HG03045 (cell line): ENCODE measurements around the gene SHTN1.

Source experiments
- ATAC-seq: cut with Tn5 transposase; IDR thresholded peaks from one replicate; pipeline ENCODE4 v1.9.1; 2021; ENCODE audit warnings: mild to moderate bottlenecking, moderate library complexity; ENCODE audit not compliant: unreplicated experiment

Gene SHTN1

DNA sequence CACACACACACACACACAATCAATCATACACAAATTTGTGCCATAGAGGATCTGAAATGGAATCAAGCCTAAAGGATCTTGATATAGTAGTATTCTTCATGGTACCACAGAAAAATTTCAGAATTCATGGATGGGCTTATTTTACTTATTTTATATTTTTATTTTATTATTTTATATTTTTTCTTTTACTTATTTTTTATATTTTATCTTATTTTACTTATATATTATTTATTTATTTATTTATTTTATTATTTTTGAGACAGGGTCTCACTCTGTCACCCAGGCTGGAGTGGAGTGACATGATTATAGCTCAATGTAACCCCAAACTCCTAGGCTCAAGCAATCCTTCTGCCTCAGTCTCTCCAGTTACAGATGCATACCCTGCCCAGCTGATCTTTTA lies 16.7 kb downstream of the SHTN1 start:
- ATAC-seq = no peak

DNA sequence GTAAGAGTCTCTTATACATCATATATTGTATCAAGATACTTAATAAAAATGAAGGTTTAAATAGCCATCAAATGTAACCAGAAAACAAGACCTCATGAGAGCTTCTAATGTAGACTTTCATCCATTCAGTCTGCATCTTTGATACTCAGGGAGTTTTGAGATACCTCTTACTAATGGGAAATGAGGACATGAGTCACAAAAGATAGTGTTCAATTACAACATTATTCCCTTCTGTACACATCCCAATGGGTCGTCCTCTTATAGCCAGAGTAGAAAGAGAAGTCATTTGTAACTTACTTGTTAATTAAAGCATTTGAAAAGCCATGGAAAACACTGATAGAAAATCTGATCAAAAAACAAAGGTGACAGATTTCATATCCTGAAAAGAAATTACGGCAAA lies 19.4 kb downstream of the SHTN1 start:
- ATAC-seq = no peak

DNA sequence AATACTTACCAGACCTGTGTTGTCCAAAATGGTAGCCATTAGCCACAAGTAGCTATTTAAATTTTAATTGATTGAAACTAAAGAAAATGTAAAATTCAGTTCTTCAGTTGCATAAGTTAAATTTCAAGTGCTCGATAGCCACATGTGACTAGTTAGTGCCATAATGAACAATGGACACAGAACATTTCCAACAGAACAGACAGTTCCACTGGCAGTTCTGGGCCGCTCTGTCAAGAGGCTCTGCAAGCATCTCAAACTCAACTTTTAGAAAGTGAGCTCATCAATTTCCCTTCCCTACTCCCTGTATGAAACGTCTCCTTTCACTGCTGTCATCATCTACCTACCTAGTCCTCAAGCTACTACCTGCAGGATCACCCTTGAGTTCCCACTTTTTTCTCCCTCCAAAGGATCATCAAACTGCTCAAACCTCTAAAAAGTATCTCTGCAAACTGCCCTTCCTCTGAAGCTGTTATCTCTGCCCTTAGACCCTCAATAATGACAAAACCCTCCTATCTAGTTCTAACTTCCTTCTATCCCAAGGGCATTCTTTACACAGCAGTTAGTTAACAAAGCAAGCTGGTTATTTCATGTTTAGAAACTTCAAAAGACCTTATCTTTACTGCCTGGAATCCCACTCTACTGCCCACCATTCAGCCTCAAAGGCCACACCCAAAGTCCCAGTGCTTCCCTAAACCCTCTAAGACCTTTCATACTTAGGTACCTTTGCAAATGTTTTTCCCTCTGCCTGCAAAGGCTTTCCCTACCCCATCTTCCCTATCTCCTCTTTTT lies 20.6 kb downstream of the SHTN1 start:
- ATAC-seq = no peak

DNA sequence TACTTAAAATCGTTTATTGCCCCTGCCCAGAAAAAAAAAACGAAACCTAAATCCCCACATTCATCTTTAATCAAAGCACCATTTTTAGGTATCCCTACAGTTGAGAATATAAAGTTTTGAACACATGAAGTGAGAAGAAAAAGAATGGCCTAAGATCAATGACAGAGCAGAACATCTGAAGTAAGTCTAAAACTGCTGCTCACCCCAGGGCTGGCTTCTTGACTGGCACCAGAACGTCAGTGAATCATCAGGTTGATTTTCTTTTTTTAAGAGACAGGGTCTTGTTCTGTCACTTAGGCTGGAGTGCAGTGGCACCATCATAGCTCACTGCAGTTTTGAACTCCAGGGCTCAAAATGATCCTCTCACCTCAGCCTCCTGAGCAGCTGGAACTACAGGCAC lies 24.9 kb downstream of the SHTN1 start:
- ATAC-seq = no peak

DNA sequence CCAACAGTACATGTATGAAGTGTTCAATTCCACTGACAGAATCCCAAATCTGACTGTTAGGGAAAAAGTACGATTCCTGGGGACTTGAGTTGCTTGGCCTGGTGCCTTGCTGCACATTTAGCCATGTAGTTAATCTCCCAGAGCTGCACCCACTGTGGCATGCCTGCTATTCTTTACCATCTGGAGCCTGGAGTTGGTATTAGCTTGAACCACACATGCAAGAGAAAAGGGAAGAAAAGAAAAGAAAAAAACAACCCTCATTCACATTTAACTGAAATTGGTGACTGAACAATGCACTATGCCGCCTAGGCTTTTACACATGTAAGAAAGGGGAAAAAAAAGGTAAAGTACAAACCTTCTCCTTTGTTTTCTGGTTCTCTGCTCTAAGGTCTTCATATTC lies 26.1 kb downstream of the SHTN1 start:
- ATAC-seq = no peak

DNA sequence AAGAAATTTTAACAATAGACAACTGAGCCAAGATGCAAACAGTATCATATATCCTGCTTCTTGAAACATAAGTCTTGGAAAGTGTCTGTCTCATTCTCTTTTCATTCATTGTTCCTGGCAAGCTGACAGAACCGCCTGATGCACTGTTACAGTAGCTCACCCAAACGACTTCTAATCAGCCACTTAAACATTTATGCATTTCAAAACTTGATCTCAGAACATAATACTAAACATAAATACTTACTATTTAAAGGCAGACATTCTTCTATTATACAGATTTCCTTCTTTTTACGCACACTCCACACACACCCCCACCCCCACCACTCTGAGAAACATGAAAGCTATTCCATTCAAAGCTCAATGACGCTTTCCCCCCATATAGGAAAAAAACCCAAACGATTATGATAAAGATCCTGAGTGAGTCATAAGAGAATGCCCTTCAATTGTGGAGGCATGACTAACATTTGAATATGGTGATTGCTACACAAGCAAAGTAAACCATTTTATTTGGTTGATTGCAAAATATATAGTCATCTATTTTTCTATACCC lies 30.5 kb downstream of the SHTN1 start:
- no peak for ATAC-seq

DNA sequence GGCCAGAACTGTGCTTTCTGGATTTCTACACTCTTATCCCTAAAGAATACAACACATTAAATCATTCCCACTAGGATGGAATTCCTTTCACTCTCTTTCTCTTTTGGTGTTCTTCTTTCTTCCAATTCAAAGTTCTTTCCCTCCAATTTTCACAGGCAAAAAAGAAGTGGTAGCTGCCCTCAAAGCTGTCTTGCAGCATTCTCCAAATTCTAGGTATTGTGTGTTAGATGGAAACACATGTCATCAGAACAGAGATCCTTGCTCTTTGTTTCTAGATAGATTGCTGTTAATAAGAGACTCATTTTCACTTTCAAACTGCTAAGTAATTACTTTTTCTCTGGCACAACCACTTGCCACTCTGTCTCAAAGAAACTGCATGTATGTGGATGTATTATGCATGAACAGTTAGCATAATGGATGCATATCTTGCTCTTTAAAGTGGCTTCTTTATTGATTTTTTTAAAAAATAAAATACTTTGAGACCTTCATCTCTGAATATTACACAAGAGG lies 31.0 kb downstream of the SHTN1 start:
- no peak for ATAC-seq

DNA sequence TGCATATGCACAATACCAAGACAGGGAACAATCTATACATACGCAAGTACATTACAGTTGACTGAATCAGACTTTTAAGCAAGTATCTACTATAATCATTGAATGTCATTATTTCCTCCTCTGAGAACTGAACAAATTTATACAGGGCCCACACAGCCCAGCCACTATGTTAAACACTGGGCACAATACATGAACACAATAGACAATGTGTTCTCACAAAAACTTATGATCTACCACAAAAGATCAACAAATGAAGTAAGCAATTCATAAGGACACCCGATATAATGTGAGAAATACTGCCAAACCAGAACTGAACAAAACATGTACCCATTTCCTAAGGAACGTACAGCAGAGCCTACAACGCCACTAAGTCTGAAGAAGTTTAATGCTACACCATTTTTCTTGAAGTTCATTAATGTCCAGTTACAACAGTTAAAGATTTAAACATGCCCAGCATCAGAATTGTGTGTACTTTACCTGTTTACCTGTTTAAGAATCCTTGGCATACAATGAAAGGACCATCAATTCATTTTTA lies 31.5 kb downstream of the SHTN1 start:
- ATAC-seq = no peak

DNA sequence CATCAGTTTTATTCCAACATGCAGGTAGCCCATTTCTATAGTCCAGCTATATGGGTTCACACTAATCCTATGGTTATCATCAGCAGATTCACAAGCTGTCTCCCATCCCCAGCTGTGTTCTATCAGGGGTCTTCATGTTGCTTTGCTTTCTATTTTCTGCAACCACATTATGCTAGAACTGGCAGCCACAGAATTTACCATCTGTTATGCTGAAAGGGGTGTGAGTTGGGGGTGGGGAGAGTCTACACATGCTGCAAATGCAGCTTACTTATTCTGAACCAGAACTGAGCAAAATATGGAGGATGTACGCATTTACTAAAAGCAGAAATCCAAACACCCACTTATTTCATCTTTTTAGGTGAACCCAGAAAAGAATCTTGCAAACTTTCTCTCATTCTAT lies 32.9 kb downstream of the SHTN1 start:
- no peak for ATAC-seq

DNA sequence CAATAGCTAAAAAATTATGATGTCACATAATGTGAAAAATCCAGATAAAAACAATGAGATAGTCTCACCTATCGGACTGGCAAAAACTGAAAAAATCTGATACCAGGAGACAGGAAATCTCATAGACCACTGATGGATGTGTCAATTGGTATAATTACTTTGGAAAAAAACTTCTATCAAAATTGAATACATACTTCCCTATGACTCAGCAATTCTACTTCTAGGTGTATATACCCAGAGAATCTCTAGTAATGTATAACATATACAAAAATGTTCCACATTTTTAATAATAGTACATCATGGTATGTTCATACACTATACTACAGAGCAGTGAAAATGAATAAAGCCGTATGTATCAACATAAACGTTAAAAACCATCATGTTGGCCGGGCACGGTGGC lies 34.9 kb downstream of the SHTN1 start:
- ATAC-seq = no peak

DNA sequence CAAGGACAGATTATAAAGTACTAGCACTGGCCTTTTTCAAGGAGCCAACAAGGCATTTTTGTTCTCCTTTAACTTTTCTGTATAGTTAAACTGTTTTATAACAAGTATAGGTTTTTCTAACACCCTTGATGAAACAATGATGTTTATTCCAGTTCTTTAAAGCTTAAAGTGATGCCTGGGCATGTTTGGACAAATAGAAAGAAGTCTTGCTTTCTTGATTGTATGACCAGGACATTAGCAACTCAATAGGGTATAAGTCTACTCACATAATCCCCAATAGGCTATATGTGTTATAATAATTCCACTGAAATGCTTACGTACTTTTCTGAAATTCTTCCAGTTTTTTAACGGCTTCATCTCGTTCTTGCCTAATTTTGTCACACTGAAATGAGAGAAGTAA lies 36.7 kb downstream of the SHTN1 start:
- ATAC-seq = no peak

DNA sequence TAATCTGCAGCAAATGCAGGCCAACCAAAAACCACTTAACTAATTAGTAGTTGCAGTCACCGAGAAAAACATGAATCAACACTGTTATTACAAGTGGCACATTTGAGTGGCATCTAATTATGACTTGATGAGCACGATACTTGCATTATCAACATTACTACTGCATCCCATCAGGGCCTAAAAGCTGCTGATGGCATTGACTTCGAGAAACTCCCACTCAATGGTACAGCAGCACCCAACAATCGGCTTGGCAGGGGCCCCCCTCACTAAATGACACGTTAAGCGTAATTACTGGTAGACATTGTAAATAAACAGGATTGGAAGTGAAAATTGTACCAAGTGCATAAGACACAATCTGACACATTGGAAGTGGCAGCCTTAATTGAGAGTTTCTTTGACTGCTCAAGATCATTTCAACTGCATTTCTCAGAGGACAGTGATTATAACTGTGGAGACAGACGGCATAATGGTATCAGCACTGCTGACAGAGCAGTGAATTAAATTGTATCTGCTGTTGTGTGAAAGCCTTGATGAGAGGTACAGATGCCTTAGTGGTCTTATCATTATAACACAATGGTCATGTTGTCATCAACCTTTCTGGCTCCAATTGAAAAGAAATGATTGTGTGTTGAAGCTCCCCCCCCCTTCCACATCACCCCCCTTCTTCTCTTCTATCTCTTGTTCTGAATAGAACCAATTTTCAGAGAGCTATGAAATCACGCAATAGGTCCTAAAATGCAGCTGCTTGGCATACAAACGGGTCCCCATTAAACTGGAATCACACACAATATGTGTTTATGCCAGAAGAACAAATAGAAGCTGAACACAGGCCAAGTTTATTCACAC lies 43.4 kb downstream of the SHTN1 start:
- no peak for ATAC-seq

DNA sequence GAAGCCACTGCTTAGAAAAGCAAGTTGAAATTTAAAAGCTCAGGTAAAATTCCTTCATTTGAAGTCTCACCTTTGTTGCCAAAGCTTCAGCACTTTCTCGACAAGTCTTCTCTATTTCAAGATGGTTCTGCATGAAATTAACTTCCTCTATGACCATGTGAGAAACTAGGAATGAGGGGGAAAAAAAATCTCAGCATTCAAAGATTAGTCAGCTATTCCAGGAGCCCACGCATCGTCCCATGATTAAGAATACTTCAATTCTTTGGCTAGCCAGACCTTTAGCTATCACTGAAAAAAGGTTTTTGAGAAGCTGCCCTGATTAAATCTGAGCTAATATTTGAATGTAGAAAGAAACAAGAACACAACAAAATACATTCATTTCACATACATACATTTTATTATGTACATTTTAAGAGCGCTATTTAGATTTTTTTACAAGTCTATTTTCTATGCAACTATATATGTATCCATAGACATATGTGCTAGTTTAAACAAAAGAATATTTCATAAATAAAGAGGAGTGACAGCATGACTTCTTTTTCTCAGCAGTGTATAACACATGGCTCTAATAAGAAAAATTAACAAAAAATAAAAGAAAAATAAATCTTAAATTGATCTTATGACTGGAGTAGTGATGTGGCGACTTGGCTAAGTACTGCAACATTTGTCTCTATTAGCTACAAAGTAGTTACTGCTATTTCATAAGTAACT lies 44.8 kb downstream of the SHTN1 start:
- no peak for ATAC-seq

DNA sequence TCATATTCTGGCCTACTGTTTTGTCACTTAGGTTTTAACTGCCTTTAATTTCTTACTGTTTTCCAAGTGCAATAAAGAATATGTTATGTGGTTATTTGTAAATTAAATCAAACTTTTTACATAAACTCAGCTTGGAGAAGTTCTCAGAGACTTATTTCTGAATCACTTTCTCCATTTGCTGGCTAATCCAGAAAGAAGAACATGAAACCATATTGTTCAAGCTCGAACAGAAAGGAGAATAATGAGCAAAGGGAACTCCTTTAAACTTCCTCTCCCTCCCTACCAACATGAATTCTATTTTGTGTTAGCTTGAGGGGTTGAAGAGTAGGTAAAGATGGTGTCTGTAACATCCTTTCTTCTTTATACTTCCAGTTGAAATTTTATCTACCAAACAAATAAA lies 52.3 kb downstream of the SHTN1 start:
- ATAC-seq = no peak

DNA sequence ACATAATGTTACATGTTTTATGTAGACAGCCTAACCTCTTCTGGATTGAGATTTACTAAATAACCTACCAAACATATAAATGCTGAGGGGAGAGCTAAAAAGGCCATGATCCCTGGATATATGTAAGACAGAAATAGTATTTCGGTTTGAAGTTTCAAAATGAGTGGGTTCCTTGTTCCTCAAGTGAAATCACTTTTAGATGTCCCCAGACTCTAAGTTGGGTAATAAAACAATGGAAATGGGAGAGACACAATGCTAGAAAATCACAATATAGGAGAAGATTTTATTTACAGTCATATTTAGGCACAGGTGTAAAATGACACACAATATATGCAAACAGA lies 56.5 kb downstream of the SHTN1 start:
- no peak for ATAC-seq

DNA sequence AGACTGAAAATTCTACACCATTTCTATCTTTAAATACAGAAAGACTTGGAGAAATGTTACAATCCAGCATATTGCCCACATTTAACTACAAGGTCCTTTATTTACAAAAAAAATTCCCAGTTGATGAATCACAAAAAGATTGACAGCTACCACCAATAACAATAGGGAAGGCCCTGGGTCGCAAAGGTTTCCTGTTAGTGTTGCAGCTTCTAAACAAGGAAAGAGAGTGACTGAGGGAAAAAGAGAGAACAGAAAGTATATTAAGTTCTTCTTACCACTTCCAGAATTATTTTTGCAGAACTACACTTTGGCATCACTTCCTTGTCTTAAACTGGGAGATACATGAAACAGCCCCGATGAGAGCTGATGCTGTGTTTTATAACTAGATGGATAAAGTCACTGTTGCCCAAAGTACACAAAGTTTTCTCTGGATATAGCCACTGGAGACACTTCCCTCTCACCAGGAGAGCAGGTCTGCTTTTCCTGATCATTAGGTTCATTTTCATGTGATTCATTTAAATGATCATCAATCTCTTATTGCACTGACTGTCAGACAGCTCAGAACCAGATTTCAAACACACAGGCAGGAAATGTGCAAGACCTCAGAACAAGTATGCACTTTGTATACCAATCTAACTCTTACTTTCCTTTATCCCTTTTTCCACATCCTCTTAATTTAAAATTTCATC lies 57.0 kb downstream of the SHTN1 start:
- ATAC-seq = no peak

DNA sequence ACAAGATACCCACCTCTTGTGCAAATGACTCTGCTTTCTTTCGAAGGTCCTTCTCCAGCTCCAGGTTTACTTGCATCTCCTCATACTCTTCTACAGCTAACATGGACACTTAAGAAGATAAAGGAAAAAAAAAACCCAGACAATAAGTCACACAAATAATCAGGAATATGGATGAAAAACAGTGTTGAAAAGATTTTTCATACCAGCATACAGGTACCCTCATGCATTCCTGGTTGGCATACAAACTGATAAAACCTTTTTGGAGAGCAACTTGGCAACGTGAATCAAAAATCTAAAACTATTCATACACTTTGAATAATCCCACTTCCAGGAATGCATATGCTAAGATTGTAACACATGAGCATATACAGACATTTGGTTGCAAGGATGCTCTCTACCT lies 60.1 kb downstream of the SHTN1 start:
- no peak for ATAC-seq

DNA sequence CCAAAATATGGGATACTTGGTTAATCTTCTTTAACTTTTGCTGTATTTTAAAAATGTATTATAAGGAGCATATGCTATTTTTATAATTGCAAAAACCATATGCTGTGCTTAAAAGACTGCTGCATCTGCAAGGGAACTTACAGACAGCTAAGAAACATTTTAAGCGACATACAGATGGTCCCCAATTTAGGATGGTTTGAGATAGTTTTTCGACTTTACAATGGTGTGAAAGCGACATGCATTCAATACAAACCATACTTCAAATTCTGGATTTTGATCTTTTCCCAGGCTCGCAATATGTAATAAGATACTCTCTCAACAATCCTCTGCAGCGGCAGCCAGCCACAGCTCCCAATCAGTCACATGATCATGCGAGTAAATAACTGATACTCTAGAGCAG lies 73.2 kb downstream of the SHTN1 start:
- ATAC-seq = no peak

DNA sequence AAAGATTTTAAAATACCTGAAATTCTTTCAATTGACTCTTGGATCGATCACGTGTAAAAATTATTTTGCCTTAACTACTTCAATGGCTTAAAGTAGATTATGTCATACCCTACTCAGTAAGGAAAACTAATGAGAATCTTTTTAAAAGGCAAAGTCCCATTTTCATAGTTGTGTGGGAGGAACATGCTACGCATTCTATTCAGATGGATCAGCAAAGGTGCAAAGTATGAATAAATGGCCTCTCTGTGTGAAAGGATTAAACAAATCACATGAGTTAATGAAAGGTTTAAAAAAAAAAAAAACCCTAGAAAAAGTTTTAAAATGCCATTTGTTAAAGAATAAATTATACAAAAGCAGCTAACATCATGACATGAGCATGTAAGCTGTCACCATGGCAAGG lies 78.6 kb downstream of the SHTN1 start:
- no peak for ATAC-seq

DNA sequence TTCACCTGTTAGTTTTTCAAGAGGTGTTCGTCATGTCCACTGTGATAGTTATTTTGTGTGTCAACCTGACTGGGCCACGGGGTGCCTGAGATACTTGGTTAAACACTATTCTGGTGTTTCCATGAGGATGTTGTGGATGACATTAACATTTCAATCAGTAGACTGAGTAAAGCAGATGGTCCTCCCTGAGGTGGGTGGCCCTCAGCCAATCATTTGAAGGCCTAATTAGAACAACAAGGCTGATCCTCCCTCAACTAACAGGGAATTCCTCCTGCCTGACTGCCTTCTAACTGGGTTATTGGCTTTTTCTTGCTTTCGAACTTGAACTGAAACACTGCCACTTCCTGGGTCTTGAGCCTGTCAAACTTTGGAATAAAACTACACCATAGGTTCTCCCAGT lies 79.9 kb downstream of the SHTN1 start:
- no peak for ATAC-seq

DNA sequence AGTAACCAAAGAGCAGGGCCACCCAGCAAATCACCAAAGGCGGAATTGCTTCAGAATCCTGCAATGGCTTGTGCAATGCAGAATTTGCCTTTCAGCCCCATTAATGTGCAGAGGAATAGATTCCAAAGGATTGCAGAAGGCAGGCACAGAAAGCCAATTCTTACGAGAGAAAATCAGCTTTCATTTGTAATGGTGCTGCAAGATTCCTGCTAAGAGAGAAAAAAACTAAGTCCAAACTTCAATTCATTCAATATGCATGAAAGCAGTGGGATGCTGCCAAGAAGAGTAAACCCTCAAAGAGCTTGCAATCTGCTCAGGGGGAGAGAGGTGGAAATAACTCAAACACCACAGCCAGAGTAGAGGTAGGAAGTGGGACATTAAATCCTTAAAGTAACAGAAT lies 85.3 kb downstream of the SHTN1 start:
- ATAC-seq = no peak
